ENCODE measurements around the gene WTAP. TPM values are rescaled to one million over a fixed set of nuclear protein-coding genes. Genes with fewer than 3 reads are reported as not detected.
"Not testable (repeated sequence)": the region's sequence is repeated elsewhere in the genome, so short reads cannot be mapped to it uniquely, and the experiment has no call there.

WTAP gene
- total RNA-seq, 2 donors from 2014 or later = 46.3 to 157 TPM

DNA sequence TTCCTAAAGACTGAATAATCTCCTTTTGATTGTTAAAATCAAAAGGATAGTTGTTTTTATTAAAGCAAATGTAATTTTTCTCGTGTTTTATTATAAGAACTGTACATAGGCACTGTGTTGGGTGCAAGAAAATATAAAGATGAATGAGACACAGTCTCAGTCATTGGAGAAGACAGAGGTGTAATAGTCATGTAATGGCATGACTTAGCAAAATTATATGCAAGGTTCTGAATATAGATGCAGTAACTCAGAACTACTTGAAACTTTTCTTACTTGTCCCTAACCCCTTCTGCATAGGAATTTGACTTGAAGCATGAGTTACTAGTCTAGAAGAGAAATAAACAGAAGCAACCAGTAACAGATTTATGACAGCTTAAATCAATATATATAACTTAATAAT, 14.9 kb downstream of the WTAP start:
- Histone ChIP-seq H3K36me3 (peaks cover 47% of the 10 kb centered on the region), H3K4me3 (no peak overlapping the region), H3K9me3 (no peaks in the 10 kb centered on the region), H3K27ac (no peak overlapping the region), H3K4me1 (ENCODE audit: control insufficient read depth in 1 of 2, low read depth in 2 of 2) (peaks cover 3 to 12% of the 10 kb centered on the region in 2 donors), H3K27me3 (replicated peaks; ENCODE audit: insufficient read depth) (no peaks in the 10 kb centered on the region)
- DNase-seq (ENCODE audit: low spot score) (no peak), ATAC-seq (ENCODE audit: insufficient number of reproducible peaks, low FRiP score, low read depth) (no peak)
- TF ChIP-seq, protein P1, sequence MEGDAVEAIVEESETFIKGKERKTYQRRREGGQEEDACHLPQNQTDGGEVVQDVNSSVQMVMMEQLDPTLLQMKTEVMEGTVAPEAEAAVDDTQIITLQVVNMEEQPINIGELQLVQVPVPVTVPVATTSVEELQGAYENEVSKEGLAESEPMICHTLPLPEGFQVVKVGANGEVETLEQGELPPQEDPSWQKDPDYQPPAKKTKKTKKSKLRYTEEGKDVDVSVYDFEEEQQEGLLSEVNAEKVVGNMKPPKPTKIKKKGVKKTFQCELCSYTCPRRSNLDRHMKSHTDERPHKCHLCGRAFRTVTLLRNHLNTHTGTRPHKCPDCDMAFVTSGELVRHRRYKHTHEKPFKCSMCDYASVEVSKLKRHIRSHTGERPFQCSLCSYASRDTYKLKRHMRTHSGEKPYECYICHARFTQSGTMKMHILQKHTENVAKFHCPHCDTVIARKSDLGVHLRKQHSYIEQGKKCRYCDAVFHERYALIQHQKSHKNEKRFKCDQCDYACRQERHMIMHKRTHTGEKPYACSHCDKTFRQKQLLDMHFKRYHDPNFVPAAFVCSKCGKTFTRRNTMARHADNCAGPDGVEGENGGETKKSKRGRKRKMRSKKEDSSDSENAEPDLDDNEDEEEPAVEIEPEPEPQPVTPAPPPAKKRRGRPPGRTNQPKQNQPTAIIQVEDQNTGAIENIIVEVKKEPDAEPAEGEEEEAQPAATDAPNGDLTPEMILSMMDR (IDR thresholded peaks at IDR 0.05) = no peak

DNA sequence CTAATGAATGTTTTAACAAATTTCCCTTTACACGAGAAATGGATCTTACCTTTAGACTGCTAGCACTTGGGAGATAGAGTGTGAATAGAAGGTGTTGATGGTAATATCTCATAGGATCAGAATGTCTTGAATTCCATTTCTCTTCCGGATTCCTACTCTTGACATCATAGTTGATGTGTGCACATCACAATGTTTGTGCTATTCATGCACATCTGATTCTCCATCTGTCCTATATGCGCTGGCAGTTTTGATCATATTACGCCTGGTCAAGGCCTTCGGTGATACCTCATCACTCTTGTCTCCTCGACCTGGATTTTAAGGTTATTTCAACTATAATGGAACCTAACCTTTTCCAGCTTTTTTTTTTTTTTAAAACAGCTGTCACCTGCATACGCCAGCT, 17.8 kb downstream of the WTAP start:
- DNase-seq (ENCODE audit: low spot score) (no peak), ATAC-seq (ENCODE audit: insufficient number of reproducible peaks, low FRiP score, low read depth) (no peak)
- Histone ChIP-seq H3K9me3 (no peaks in the 10 kb centered on the region), H3K27ac (no peak overlapping the region), H3K4me3 (no peak overlapping the region), H3K36me3 (peaks cover 60% of the 10 kb centered on the region), H3K4me1 (ENCODE audit: control insufficient read depth in 1 of 2, low read depth in 2 of 2) (no peaks in the 10 kb centered on the region), H3K27me3 (replicated peaks; ENCODE audit: insufficient read depth) (no peaks in the 10 kb centered on the region)
- TF ChIP-seq, protein P1 (IDR thresholded peaks at IDR 0.05) = no peak

DNA sequence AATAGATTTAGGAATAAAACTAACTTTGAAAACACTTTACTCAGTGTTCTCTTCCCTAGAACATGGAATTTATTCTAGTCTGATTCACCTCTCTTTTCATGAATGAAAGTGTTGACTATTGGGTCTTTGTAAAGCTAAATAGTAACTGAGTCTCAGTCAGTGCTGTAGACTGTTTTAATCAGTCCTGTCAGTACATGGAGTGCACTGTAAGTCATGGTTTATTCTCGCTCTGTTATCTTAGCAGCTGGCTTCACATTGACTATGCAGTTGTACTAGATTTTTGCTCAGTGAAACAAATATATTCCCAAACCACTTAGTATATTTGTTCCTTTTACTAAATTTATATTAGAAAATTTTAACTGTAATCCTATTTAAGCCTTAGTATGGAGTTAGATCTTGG, 19.5 kb downstream of the WTAP start:
- no peak overlapping the region for H3K4me3 ChIP-seq
- DNase-seq (ENCODE audit: low spot score) = no peak
- TF ChIP-seq, protein P1 (IDR thresholded peaks at IDR 0.05) = no peak
- ATAC-seq (ENCODE audit: insufficient number of reproducible peaks, low FRiP score, low read depth) = no peak
- no peak overlapping the region for H3K27ac ChIP-seq
- H3K36me3 ChIP-seq = peaks cover 50% of the 10 kb centered on the region
- no peaks in the 10 kb centered on the region for H3K27me3 ChIP-seq (replicated peaks; ENCODE audit: insufficient read depth)
- H3K4me1 ChIP-seq (ENCODE audit: control insufficient read depth in 1 of 2, low read depth in 2 of 2) = no peaks in the 10 kb centered on the region
- H3K9me3 ChIP-seq = no peaks in the 10 kb centered on the region

DNA sequence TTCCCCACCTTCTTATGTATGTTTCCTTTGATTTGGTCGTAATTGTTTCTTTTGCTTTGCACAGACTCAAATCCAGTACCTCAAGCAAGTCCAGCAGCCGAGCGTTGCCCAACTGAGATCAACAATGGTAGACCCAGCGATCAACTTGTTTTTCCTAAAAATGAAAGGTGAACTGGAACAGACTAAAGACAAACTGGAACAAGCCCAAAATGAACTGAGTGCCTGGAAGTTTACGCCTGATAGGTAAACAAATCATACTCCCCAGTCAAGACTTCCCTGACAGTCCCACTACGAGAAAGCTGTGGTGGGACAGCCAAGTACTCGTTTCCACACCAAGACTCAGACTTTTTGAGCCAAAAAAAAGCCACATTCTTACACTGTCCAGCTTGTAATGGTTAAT, 20.8 kb downstream of the WTAP start:
- not testable (repeated sequence) for H3K4me3 ChIP-seq; H3K27me3 ChIP-seq (replicated peaks; ENCODE audit: insufficient read depth); DNase-seq (ENCODE audit: low spot score); H3K27ac ChIP-seq; H3K4me1 ChIP-seq (ENCODE audit: control insufficient read depth in 1 of 2, low read depth in 2 of 2); H3K9me3 ChIP-seq; ATAC-seq (ENCODE audit: insufficient number of reproducible peaks, low FRiP score, low read depth)
- peaks cover 49% of the 10 kb centered on the region for H3K36me3 ChIP-seq

DNA sequence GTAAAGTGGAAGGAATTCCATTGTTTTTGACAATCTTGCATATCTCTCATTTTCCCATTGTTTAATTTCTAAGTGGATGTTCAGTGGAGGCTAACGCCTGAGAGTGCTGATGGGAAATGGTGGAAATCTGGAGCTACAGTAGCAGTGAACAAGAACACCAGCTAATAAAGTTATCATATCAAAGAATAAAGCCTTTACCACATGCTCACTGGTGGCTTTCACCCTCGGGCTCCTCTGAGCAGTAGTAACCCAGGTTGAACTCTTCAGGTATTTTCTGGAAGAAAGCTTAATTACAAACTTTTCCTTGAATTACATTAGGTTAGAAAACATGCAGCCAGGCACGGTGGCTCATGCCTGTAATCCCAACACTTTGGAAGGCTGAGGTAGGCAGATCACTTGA, 24.1 kb downstream of the WTAP start:
- H3K27ac ChIP-seq = no peak overlapping the region
- H3K9me3 ChIP-seq = no peaks in the 10 kb centered on the region
- H3K36me3 ChIP-seq = peaks cover 33% of the 10 kb centered on the region
- peaks cover 0 to 8% of the 10 kb centered on the region in 2 donors for H3K4me1 ChIP-seq (ENCODE audit: control insufficient read depth in 1 of 2, low read depth in 2 of 2)
- no peak overlapping the region for H3K4me3 ChIP-seq
- no peaks in the 10 kb centered on the region for H3K27me3 ChIP-seq (replicated peaks; ENCODE audit: insufficient read depth)
- TF ChIP-seq, protein P1 (IDR thresholded peaks at IDR 0.05) = no peak
- DNase-seq (ENCODE audit: low spot score) (no peak), ATAC-seq (ENCODE audit: insufficient number of reproducible peaks, low FRiP score, low read depth) (no peak)

Data from thoracic aorta (tissue), 2 donors.